Nephron progenitor cell (in vitro differentiated cells): ENCODE data around the gene PGAP1.

Experiments used
- DNase-seq: peaks from one replicate; pipeline ENCODE4 v3.0.0; 2021
- H3K27ac Mint-ChIP-seq: 2 replicates; pipeline ENCODE4 v1.8.0; 2021; ENCODE audit warnings: mild to moderate bottlenecking, moderate library complexity, mixed read lengths
- H3K27me3 Mint-ChIP-seq: 2 replicates; pipeline ENCODE4 v1.8.0; 2021; ENCODE audit warnings: mild to moderate bottlenecking, low read depth, mixed read lengths; ENCODE audit not compliant: poor library complexity
- H3K36me3 Mint-ChIP-seq: 2 replicates; pipeline ENCODE4 v1.8.0; 2021; ENCODE audit warnings: low read depth, mixed read lengths
- H3K4me1 Mint-ChIP-seq: 2 replicates; pipeline ENCODE4 v1.8.0; 2021; ENCODE audit warnings: mixed read lengths
- H3K4me3 Mint-ChIP-seq: 2 replicates; pipeline ENCODE4 v1.8.0; 2021; ENCODE audit warnings: mild to moderate bottlenecking, moderate library complexity, mixed read lengths
- H3K9me3 Mint-ChIP-seq: 2 replicates; pipeline ENCODE4 v1.8.0; 2021; ENCODE audit warnings: mild to moderate bottlenecking, moderate library complexity, mixed read lengths
- CTCF ChIP-seq: fragments of 200-600 bp; sonication (generic); IDR thresholded peaks from 2 replicates; pipeline ENCODE4 v1.5.0; 2021; ENCODE audit warnings: antibody characterized with exemption

Gene PGAP1

GRCh38 chr2:196944570-196944969 is 18.1 kb upstream of the PGAP1 start:
- Mint-ChIP-seq H3K27me3 (no peaks in the 10 kb centered on the region), H3K4me3 (no peak overlapping the region), H3K9me3 (no peaks in the 10 kb centered on the region), H3K27ac (no peak overlapping the region), H3K36me3 (no peaks in the 10 kb centered on the region), H3K4me1 (no peaks in the 10 kb centered on the region)
- no peak for TF ChIP-seq CTCF
- no peak for DNase-seq

GRCh38 chr2:196941398-196942078 is 15.0 kb upstream of the PGAP1 start:
- TF ChIP-seq CTCF = no peak
- no peaks in the 10 kb centered on the region for H3K27me3 Mint-ChIP-seq
- H3K27ac Mint-ChIP-seq = no peak overlapping the region
- H3K9me3 Mint-ChIP-seq = no peaks in the 10 kb centered on the region
- DNase-seq = no peak
- H3K4me1 Mint-ChIP-seq = no peaks in the 10 kb centered on the region
- no peak overlapping the region for H3K4me3 Mint-ChIP-seq
- no peaks in the 10 kb centered on the region for H3K36me3 Mint-ChIP-seq

- H3K4me3 Mint-ChIP-seq = no peak overlapping the region
- DNase-seq = no peak
These were observed 12.9 kb upstream of the PGAP1 start for GRCh38 chr2:196939371-196939770.

GRCh38 chr2:196935432-196935831 is 8.9 kb upstream of the PGAP1 start:
- TF ChIP-seq CTCF = no peak
- Mint-ChIP-seq H3K27me3 (no peaks in the 10 kb centered on the region), H3K4me3 (no peak overlapping the region), H3K27ac (no peak overlapping the region), H3K9me3 (no peaks in the 10 kb centered on the region), H3K36me3 (no peaks in the 10 kb centered on the region), H3K4me1 (no peaks in the 10 kb centered on the region)
- no peak for DNase-seq

More at GRCh38 chr2:196939371-196939770, 12.9 kb upstream of the PGAP1 start:
- TF ChIP-seq CTCF = no peak
- Mint-ChIP-seq H3K36me3 (no peaks in the 10 kb centered on the region), H3K27me3 (no peaks in the 10 kb centered on the region), H3K27ac (no peak overlapping the region), H3K4me1 (no peaks in the 10 kb centered on the region), H3K9me3 (no peaks in the 10 kb centered on the region)

GRCh38 chr2:196934672-196935071 is 8.2 kb upstream of the PGAP1 start:
- no peak for DNase-seq
- no peak overlapping the region for H3K4me3 Mint-ChIP-seq
- H3K36me3 Mint-ChIP-seq = no peaks in the 10 kb centered on the region
- no peaks in the 10 kb centered on the region for H3K27me3 Mint-ChIP-seq
- no peaks in the 10 kb centered on the region for H3K9me3 Mint-ChIP-seq
- no peak overlapping the region for H3K27ac Mint-ChIP-seq
- no peak for TF ChIP-seq CTCF
- H3K4me1 Mint-ChIP-seq = no peaks in the 10 kb centered on the region

- no peak for TF ChIP-seq CTCF
- H3K9me3 Mint-ChIP-seq = no peaks in the 10 kb centered on the region
- H3K27me3 Mint-ChIP-seq = peaks cover 2% of the 10 kb centered on the region
- no peak for DNase-seq
- peaks cover 10% of the 10 kb centered on the region for H3K4me1 Mint-ChIP-seq
- no peak overlapping the region for H3K4me3 Mint-ChIP-seq
- H3K27ac Mint-ChIP-seq = no peak overlapping the region
- no peaks in the 10 kb centered on the region for H3K36me3 Mint-ChIP-seq
These were observed 5.0 kb upstream of the PGAP1 start for GRCh38 chr2:196931555-196931954.
